Spleen (tissue), 7 donors: Measurements from ENCODE around the gene ETHE1.

Experiments
- POLR2A ChIP-seq, 3 donors: fragments of 450-650 bp; IDR thresholded peaks; one replicate each; pipeline ENCODE4 v1.5.1; 2017; ENCODE audit warnings: antibody characterized with exemption in 3 of 3, mild to moderate bottlenecking in 1 of 3
- TF ChIP-seq, protein P1 (sequence below), 11 experiments: fragments of 200-600 bp in 7 of 11; fragments of 450-650 bp in 4 of 11; sonication (generic) in 4 of 11; IDR thresholded peaks in 8 of 11; conservative IDR thresholded peaks in 3 of 11; 1 replicate in 7 of 11; 2 replicates in 4 of 11; pipeline versions ENCODE4 v1.4.0 to v1.8.0; 2016 to 2021; ENCODE audit warnings: antibody characterized with exemption in 11 of 11, inconsistent platforms in 4 of 11, mild to moderate bottlenecking in 1 of 11
- donor health status: DM: no; HTN: no; CAD: no; lungs with moderate emphysema.
- donor health status: DM: no; HTN: no; CAD: no.
- donor health status: DM: no; HTN: no; CAD: no.

DNA sequence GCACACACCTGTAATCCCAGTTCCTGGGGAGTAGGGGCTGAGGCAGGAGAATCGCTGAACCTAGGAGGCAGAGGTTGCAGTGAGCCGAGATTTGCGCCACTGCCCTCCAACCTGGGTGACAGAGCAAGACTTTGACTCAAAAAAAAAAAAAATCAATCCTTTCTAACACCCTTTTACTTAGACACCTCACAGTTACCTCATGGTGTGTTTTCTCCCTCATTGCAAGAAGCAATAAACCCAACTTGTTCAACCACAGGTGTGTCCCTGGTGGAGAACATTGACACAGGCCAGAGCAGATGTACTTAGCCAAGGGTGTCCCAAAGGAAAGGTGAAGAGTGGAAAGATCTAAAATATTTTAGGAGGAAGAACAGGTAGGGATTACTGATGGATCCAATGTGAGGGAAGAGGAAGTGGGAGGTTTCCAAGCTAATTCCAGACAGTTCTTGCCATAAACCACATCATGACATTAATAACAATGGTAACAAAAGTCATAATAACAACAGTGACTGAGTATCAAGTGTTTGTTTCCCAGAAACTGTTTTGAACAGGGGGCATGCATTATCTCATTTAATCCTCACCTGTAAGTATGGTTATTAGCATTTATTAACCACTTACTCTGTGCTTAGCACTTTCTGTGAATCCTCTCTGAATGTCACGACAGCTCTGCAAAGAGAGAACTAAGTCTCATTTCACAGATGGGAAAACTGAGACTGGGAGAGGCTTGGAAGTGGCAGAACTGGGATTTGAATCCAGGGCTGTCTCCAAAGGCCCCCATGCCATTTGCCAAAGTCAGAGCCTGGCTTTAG lies 58.4 kb downstream of the ETHE1 start:
- TF ChIP-seq POLR2A (IDR thresholded peaks at IDR 0.05): no peak
- TF ChIP-seq, protein P1, sequence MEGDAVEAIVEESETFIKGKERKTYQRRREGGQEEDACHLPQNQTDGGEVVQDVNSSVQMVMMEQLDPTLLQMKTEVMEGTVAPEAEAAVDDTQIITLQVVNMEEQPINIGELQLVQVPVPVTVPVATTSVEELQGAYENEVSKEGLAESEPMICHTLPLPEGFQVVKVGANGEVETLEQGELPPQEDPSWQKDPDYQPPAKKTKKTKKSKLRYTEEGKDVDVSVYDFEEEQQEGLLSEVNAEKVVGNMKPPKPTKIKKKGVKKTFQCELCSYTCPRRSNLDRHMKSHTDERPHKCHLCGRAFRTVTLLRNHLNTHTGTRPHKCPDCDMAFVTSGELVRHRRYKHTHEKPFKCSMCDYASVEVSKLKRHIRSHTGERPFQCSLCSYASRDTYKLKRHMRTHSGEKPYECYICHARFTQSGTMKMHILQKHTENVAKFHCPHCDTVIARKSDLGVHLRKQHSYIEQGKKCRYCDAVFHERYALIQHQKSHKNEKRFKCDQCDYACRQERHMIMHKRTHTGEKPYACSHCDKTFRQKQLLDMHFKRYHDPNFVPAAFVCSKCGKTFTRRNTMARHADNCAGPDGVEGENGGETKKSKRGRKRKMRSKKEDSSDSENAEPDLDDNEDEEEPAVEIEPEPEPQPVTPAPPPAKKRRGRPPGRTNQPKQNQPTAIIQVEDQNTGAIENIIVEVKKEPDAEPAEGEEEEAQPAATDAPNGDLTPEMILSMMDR (IDR thresholded peaks at IDR 0.05 in 8 of 11, conservative IDR thresholded peaks at IDR 0.05 in 3 of 11): no peak
